Measurements from ENCODE around the gene BCDIN3D. TPM values are rescaled to one million over a fixed set of nuclear protein-coding genes. Genes with fewer than 3 reads are reported as not detected.

The BCDIN3D gene
- total and polyA plus RNA-seq, 9 of the 15 experiments (the other 6 are each of a cell fraction or from before 2014, with no cell fraction given) = 3.7 to 6.9 (median 5.6) TPM

- BruUV-seq (replicated peaks) = no TSS peak
- peaks cover 5% of the 10 kb centered on the region; the same call in 1 of the 2 replicates for H4K20me1 ChIP-seq (replicated peaks; ENCODE audit: control insufficient read depth, insufficient read depth, low read length)
- CTCF ChIA-PET (ENCODE audit: low intra/inter-chr PET ratio) = no interaction called here
- 74% methylated on average over 3 of the region's 9 CpGs for WGBS (ENCODE audit: insufficient coverage, low coverage, missing lambda C conversion rate)
- no peaks in the 10 kb centered on the region for H3K27me3 ChIP-seq (ENCODE audit: control insufficient read depth in 2 of 2, insufficient read depth in 2 of 2, low read length in 2 of 2)
- H3K9me3 ChIP-seq (replicated peaks; ENCODE audit: control insufficient read depth, insufficient read depth, low read depth, low read length) = no peaks in the 10 kb centered on the region
- DNase-seq (ENCODE audit: extremely low read depth in 1 of 4, low spot score in 3 of 4) (no peak), ATAC-seq (no peak), FAIRE-seq (no peak)
- H3K9me1 ChIP-seq (ENCODE audit: control insufficient read depth, insufficient read depth, low read length) = no peaks in the 10 kb centered on the region
- no peak overlapping the region for H2AFZ ChIP-seq (ENCODE audit: low read depth, low read length)
- peaks cover 8% of the 10 kb centered on the region; the same call in 2 of the 3 replicates for H3K36me3 ChIP-seq (ENCODE audit: control insufficient read depth, insufficient read depth, low read length)
- no peak overlapping the region; a peak in 1 of 4 replicates for H3K9ac ChIP-seq (ENCODE audit: insufficient read depth in 1 of 2, low read depth in 2 of 2, low read length in 2 of 2)
- H3K4me3 ChIP-seq = no peak overlapping the region
- no peak overlapping the region for H3K27ac ChIP-seq (ENCODE audit: extremely low read depth, low read depth, low read length)
- no peak for TF ChIP-seq KLF13 (tag; IDR thresholded peaks at IDR 0.05; ENCODE audit: borderline replicate concordance, low read depth)
- no peak for TF ChIP-seq ZNF274 (IDR thresholded peaks at IDR 0.05; ENCODE audit: borderline replicate concordance, low read depth, low read length)
- no peak for TF ChIP-seq NFIC (IDR thresholded peaks at IDR 0.05)
- TF ChIP-seq FOXK2 (conservative IDR thresholded peaks at IDR 0.05 in 1 of 2, IDR thresholded peaks at IDR 0.05 in 1 of 2; ENCODE audit: low read depth in 2 of 2) = no peak
- TF ChIP-seq, protein P1, sequence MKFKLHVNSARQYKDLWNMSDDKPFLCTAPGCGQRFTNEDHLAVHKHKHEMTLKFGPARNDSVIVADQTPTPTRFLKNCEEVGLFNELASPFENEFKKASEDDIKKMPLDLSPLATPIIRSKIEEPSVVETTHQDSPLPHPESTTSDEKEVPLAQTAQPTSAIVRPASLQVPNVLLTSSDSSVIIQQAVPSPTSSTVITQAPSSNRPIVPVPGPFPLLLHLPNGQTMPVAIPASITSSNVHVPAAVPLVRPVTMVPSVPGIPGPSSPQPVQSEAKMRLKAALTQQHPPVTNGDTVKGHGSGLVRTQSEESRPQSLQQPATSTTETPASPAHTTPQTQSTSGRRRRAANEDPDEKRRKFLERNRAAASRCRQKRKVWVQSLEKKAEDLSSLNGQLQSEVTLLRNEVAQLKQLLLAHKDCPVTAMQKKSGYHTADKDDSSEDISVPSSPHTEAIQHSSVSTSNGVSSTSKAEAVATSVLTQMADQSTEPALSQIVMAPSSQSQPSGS (CRISPR knock-in tag; IDR thresholded peaks at IDR 0.05) = no peak
- TF ChIP-seq, protein P2, sequence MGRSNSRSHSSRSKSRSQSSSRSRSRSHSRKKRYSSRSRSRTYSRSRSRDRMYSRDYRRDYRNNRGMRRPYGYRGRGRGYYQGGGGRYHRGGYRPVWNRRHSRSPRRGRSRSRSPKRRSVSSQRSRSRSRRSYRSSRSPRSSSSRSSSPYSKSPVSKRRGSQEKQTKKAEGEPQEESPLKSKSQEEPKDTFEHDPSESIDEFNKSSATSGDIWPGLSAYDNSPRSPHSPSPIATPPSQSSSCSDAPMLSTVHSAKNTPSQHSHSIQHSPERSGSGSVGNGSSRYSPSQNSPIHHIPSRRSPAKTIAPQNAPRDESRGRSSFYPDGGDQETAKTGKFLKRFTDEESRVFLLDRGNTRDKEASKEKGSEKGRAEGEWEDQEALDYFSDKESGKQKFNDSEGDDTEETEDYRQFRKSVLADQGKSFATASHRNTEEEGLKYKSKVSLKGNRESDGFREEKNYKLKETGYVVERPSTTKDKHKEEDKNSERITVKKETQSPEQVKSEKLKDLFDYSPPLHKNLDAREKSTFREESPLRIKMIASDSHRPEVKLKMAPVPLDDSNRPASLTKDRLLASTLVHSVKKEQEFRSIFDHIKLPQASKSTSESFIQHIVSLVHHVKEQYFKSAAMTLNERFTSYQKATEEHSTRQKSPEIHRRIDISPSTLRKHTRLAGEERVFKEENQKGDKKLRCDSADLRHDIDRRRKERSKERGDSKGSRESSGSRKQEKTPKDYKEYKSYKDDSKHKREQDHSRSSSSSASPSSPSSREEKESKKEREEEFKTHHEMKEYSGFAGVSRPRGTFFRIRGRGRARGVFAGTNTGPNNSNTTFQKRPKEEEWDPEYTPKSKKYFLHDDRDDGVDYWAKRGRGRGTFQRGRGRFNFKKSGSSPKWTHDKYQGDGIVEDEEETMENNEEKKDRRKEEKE (IDR thresholded peaks at IDR 0.05; ENCODE audit: borderline replicate concordance in 1 of 2, control insufficient read depth in 1 of 2, low read depth in 2 of 2, low read length in 1 of 2) = no peak
- no peak for TF ChIP-seq ZNF212 (CRISPR knock-in tag; IDR thresholded peaks at IDR 0.05)
- TF ChIP-seq ZNF134 (CRISPR knock-in tag; conservative IDR thresholded peaks at IDR 0.05) = no peak
- TF ChIP-seq MYBL2 (IDR thresholded peaks at IDR 0.05; ENCODE audit: low read depth) = no peak
- no peak for TF ChIP-seq MYBL2 (CRISPR knock-in tag; IDR thresholded peaks at IDR 0.05; ENCODE audit: borderline replicate concordance)
- POLR2A ChIA-PET = interaction anchor here (0.9 to 1.5 kb wide), 4 partner anchors 8 to 69 kb away, joined by 3 to 5 read pairs (median 4); partner anchors contain the start of genes NCKAP5L and TMBIM6
- H3K4me1 ChIP-seq (replicated peaks in 1 of 2; ENCODE audit: control insufficient read depth in 2 of 2, insufficient read depth in 2 of 2, low read length in 2 of 2) = peaks cover 0 to 3% of the 10 kb centered on the region in 2 experiments; a peak in 2 of 5 replicates
- intact Hi-C loops (cut with micrococcal nuclease) (no loop called here), in situ Hi-C loops (cut with MboI) (no loop called here)
- H3K79me2 ChIP-seq (ENCODE audit: control insufficient read depth, insufficient read depth, low read length) = no peaks in the 10 kb centered on the region
- no peak overlapping the region for H3K4me2 ChIP-seq (ENCODE audit: insufficient read depth, low read length)
Observed at GRCh38 chr12:49809906-49810389, 33.0 kb downstream of the BCDIN3D start.
